Esophagus squamous epithelium (tissue), 4 donors: ENCODE data around the gene KLC1.

ENCODE experiments used
- POLR2A ChIP-seq, 4 donors: fragments of 450-650 bp; IDR thresholded peaks; one replicate each; pipeline ENCODE4 v1.6.1; 2017; ENCODE audit warnings: antibody characterized with exemption in 4 of 4, mild to moderate bottlenecking in 4 of 4, moderate library complexity in 3 of 4
- TF ChIP-seq, protein P1 (sequence below), 6 experiments: fragments of 450-650 bp in 4 of 6; fragments of 200-600 bp in 2 of 6; sonication (generic) in 2 of 6; IDR thresholded peaks; one replicate each; pipeline ENCODE4 v1.5.1; 2016 to 2019; ENCODE audit warnings: antibody characterized with exemption in 6 of 6, mild to moderate bottlenecking in 4 of 6, moderate library complexity in 4 of 6

GRCh38 chr14:103716899-103717411, 87.9 kb downstream of the KLC1 start:
- TF ChIP-seq POLR2A (IDR thresholded peaks at IDR 0.05): no peak
- TF ChIP-seq, protein P1, sequence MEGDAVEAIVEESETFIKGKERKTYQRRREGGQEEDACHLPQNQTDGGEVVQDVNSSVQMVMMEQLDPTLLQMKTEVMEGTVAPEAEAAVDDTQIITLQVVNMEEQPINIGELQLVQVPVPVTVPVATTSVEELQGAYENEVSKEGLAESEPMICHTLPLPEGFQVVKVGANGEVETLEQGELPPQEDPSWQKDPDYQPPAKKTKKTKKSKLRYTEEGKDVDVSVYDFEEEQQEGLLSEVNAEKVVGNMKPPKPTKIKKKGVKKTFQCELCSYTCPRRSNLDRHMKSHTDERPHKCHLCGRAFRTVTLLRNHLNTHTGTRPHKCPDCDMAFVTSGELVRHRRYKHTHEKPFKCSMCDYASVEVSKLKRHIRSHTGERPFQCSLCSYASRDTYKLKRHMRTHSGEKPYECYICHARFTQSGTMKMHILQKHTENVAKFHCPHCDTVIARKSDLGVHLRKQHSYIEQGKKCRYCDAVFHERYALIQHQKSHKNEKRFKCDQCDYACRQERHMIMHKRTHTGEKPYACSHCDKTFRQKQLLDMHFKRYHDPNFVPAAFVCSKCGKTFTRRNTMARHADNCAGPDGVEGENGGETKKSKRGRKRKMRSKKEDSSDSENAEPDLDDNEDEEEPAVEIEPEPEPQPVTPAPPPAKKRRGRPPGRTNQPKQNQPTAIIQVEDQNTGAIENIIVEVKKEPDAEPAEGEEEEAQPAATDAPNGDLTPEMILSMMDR (IDR thresholded peaks at IDR 0.05): no peak
